GM20000 (cell line): ENCODE measurements around the gene ELF4.

Experiments used
- DNase-seq: peaks from one replicate; pipeline ENCODE4 v3.0.0; 2012; ENCODE audit warnings: low spot score
- TF ChIP-seq, protein P1 (sequence below): IDR thresholded peaks from 2 replicates; pipeline ENCODE4 v1.5.1; 2012; ENCODE audit warnings: mild to moderate bottlenecking, control low read depth; ENCODE audit errors: extremely low read depth, missing control alignments

Gene ELF4

DNA sequence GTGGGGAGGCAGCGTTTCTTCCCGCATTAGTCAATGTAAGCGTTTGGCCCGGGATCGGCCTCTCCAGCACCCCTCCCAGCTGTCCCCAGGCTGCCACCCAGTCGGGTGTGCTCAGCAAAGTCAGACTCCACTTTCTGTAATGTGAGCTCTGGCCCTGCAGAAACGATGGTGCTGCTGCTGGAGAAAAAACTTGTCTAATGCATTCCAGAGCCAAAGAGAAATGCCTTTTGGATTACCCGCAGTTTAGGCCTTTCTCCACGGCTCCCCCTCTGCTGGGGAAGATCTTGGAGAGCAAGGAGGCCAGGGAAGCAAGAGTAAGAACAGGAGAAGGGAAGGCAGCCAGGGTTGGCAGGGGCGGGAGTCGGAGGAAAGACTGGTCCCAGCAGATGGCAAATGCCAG, 55.2 kb downstream of the ELF4 start:
- no peak for DNase-seq
- TF ChIP-seq, protein P1, sequence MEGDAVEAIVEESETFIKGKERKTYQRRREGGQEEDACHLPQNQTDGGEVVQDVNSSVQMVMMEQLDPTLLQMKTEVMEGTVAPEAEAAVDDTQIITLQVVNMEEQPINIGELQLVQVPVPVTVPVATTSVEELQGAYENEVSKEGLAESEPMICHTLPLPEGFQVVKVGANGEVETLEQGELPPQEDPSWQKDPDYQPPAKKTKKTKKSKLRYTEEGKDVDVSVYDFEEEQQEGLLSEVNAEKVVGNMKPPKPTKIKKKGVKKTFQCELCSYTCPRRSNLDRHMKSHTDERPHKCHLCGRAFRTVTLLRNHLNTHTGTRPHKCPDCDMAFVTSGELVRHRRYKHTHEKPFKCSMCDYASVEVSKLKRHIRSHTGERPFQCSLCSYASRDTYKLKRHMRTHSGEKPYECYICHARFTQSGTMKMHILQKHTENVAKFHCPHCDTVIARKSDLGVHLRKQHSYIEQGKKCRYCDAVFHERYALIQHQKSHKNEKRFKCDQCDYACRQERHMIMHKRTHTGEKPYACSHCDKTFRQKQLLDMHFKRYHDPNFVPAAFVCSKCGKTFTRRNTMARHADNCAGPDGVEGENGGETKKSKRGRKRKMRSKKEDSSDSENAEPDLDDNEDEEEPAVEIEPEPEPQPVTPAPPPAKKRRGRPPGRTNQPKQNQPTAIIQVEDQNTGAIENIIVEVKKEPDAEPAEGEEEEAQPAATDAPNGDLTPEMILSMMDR, result no peak

DNA sequence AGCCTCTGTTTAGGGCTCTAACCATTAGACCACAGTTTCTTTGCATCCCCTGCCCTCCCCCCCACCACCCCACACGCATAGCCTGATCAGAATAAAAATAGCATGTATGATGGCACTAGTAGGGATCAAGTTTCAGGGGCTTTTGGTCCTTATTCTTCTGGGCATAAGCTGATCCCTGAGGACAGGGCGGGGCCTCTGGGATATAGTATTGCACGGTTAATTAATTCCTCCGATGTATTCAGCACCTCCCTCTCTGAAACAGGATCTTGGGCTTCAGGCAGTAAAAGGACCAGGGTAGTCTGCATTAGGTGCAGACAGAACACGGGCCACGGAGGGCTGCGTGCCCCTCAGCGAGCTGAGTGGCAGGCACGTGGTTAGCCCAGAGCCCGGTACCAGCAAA, 57.1 kb downstream of the ELF4 start:
- TF ChIP-seq, protein P1, result no peak
- DNase-seq, result no peak

DNA sequence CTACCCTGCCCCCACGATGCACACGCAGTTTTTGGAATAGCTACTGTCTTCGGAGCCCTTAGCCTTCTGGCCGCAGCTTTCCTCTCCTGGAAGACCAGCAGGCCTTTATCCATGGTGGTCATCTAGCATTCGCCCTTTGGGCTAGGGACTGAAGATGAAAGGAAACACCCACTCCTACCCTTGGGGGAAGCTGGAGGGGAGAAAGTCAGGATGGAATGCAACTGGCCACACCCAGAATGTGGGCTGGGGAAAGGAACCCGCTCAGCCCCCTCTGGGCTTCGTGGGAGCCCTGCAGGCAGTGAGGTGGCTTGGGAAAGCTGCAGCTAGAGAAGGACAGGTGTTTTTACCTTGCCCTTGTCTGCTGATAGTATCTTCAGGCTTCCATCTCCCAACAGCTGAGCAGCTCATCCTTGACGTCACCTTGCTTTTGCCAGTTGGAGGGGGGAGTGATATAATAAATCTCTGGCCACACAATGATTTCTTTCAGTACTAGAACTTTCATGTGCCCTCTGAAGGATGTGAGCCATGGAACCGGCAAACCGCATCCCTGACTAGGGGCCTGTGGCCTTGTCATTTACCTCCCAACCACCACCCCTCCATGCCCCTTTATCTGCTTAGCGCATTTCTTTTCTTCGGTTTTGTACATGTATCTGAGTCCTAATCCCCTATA, 59.0 kb downstream of the ELF4 start:
- TF ChIP-seq, protein P1, result no peak
- no peak for DNase-seq

DNA sequence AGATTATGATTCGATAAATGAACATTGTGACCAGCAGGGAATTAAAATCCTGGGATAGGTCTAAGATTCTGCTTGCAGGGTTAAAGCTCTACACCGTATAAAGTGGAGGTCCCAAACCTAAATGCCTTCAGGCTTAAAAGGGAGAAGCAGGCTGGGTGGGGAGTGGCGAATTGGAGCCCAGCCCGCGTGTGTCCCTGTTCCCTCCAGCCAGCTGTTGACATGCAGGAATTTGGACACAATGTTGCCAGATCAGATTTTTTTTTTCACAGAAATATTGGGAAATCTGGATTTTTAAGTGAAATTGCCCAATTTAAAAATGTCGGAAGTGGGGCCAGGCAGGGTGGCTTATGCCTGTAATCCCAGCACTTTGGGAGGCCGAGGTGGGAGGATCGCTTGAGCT, 60.5 kb downstream of the ELF4 start:
- TF ChIP-seq, protein P1, result no peak
- DNase-seq, result no peak

DNA sequence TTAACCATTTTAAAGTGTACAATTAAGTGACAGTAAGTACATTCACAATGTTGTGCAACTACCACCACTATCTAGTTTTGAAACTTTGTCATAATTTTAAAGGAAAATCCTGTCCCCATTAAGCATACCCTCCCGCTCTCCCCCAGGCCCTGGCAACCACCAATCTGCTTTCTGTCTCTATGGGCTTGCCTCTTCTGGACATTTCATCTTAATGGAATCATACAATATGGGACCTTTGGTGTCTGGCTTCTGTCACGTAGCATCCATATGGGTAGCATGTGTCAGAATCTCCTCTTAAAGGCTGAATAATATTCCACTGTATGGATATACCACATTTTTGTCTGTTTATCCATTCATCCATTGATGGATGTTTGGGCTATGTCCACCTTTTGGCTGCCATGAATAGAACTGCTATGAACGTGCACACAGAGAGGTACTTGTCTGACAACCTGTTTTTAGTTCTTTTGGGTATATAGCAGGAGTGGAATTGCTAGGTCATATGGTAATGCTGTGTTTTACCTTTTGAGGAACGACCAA, 61.5 kb downstream of the ELF4 start:
- TF ChIP-seq, protein P1, result no peak
- no peak for DNase-seq

DNA sequence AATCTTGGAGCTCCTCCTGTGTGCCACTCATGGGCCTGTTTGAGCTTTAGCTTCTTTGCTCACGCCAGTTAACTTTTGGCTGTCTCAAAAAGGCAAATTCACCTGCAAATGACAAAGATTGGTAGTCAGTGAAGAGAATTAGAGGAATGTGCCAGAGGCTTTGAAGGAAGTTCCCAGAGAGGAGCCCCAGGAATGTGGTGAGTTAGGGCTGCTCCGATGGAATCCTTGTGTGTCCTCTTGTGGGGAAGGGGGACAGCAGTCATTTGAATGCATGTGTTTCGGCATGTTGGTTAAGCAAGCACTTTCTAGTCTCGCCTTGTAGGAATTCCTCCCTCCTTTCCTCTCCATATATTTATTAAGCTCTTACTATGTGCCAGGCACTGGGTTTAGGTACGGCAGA, 62.9 kb downstream of the ELF4 start:
- TF ChIP-seq, protein P1, result no peak
- DNase-seq, result no peak

DNA sequence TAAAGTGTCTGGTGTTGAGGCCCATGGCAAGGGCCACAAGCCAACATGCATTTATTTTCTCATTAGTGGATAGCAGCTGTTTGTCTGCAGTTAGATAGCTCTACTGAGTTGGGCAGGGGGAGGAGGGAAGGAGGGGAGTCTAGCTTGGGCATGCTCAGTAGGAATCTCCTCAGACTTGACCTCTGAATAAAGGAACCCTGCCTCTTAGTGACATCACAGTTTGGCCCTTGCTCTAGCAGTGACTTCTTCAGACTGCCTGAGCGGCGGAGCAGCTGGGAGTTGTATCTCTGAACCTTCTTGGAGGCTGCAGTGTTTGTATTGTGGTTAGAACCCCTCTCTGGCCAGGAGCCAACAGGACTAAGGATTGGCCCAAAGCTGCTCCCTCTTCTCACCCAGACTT, 70.5 kb downstream of the ELF4 start:
- DNase-seq, result no peak
- TF ChIP-seq, protein P1, result no peak
